A549 (cell line): Measurements from ENCODE around the gene SORCS3. TPM values are rescaled to one million over a fixed set of nuclear protein-coding genes. Genes with fewer than 3 reads are reported as not detected.

ENCODE experiments used
- ATAC-seq, 2 experiments: fragments of 200-7000 bp in 1 of 2; fragments of >200 bp in 1 of 2; cut with Nextera tagmentation in 1 of 2; cut with Tn5 transposase in 1 of 2; 3 replicates each; pipeline versions ENCODE4 v1.8.0 to v1.9.1; 2018 to 2020; ENCODE audit warnings: mild to moderate bottlenecking in 1 of 2, moderate library complexity in 1 of 2
- CTCF ChIA-PET: fragments of 300-600 bp; sonication (Branson Sonifier 250); formaldehyde crosslinking; extraction: SDS; loops from one replicate; lab custom pipeline; 2021; ENCODE audit warnings: antibody characterized with exemption, inconsistent platforms; lab: Yijun Ruan, JAX
- POLR2A ChIA-PET: fragments of 350-600 bp; formaldehyde crosslinking; extraction: SDS; loops from one replicate; lab custom pipeline; 2021; ENCODE audit warnings: antibody characterized with exemption, inconsistent platforms; lab: Yijun Ruan, JAX
- DNase-seq, 2 experiments: peaks; one replicate each; pipeline versions ENCODE4 v3.0.0 to v3.0.0-alpha.2; 2011 to 2016; ENCODE audit warnings: low read depth in 1 of 2, low spot score in 1 of 2
- FAIRE-seq: peaks from 2 replicates; lab custom pipeline; 2011; peaks lifted over from hg19 to GRCh38; lab: Jason Lieb, UNC
- H3K27ac ChIP-seq, 2 experiments: fragments of >200 bp; sonication (Bioruptor Twin); formaldehyde crosslinking; 3 replicates each; pipeline ENCODE4 v1.5.1; 2016 to 2017
- H3K4me1 ChIP-seq: fragments of >200 bp; sonication (Bioruptor Twin); formaldehyde crosslinking; 3 replicates; pipeline ENCODE4 v1.6.1; 2016
- H3K4me2 ChIP-seq: fragments of >200 bp; sonication (Bioruptor Twin); formaldehyde crosslinking; 3 replicates; pipeline ENCODE4 v1.6.1; 2016
- H3K4me3 ChIP-seq: fragments of >200 bp; sonication (Bioruptor Twin); formaldehyde crosslinking; 3 replicates; pipeline ENCODE4 v1.5.1; 2016
- H3K9me3 ChIP-seq: fragments of >200 bp; sonication (Bioruptor Twin); formaldehyde crosslinking; 3 replicates; pipeline ENCODE4 v1.6.1; 2016
- BHLHE40 ChIP-seq: IDR thresholded peaks from 2 replicates; pipeline ENCODE4 v1.6.1; 2012; ENCODE audit warnings: low read depth, low read length, inconsistent platforms
- CEBPB ChIP-seq, 2 experiments: fragments of >200 bp in 1 of 2; sonication (Bioruptor Twin) in 1 of 2; formaldehyde crosslinking in 1 of 2; IDR thresholded peaks; 2 replicates each; pipeline ENCODE4 v1.6.1; 2012 to 2016
- CHD4 ChIP-seq: fragments of 200-600 bp; sonication (generic); IDR thresholded peaks from 2 replicates; pipeline ENCODE4 v1.6.1; 2016; ENCODE audit warnings: antibody characterized with exemption, mild to moderate bottlenecking, borderline replicate concordance
- CTCF ChIP-seq: fragments of >200 bp; sonication (Bioruptor Twin); formaldehyde crosslinking; IDR thresholded peaks from 3 replicates; pipeline ENCODE4 v1.5.1; 2016
- FOSB ChIP-seq: fragments of 250-450 bp; sonication (Bioruptor Pico); IDR thresholded peaks from 2 replicates; pipeline ENCODE4 v1.5.0; 2020; ENCODE audit warnings: mild to moderate bottlenecking, moderate library complexity
- HEYL ChIP-seq: fragments of 250-450 bp; sonication (Bioruptor Pico); IDR thresholded peaks from 2 replicates; pipeline ENCODE4 v1.8.0; 2021; ENCODE audit warnings: mild to moderate bottlenecking, moderate library complexity
- HMGXB4 ChIP-seq: fragments of 250-450 bp; sonication (Bioruptor Pico); IDR thresholded peaks from 2 replicates; pipeline ENCODE4 v1.5.0; 2021; ENCODE audit warnings: mild to moderate bottlenecking, moderate library complexity, borderline replicate concordance
- KDM1A ChIP-seq: fragments of 200-600 bp; sonication (generic); IDR thresholded peaks from 2 replicates; pipeline ENCODE4 v1.6.1; 2016; ENCODE audit warnings: low read depth, mild to moderate bottlenecking
- MAX ChIP-seq: IDR thresholded peaks from 2 replicates; pipeline ENCODE4 v1.6.1; 2012
- RAD21 ChIP-seq, 2 experiments: fragments of >200 bp in 1 of 2; sonication (Bioruptor Twin) in 1 of 2; formaldehyde crosslinking in 1 of 2; IDR thresholded peaks in 1 of 2; conservative IDR thresholded peaks in 1 of 2; 2 replicates in 1 of 2; 3 replicates in 1 of 2; pipeline ENCODE4 v1.6.1; 2012 to 2018; ENCODE audit warnings: inconsistent platforms in 1 of 2
- SMC3 ChIP-seq: fragments of >200 bp; sonication (Bioruptor Twin); formaldehyde crosslinking; IDR thresholded peaks from 3 replicates; pipeline ENCODE4 v1.6.1; 2018; ENCODE audit warnings: inconsistent platforms
- TP53 ChIP-seq: fragments of 250-450 bp; sonication (Bioruptor Pico); IDR thresholded peaks from 2 replicates; pipeline ENCODE4 v1.5.0; 2021; ENCODE audit warnings: mild to moderate bottlenecking, moderate library complexity
- ZC3H11A ChIP-seq: fragments of 450-650 bp; IDR thresholded peaks from 2 replicates; pipeline ENCODE4 v1.6.1; 2014; ENCODE audit warnings: antibody characterized with exemption, mild to moderate bottlenecking
- WGBS: methylation state at CpG from one replicate; pipeline ENCODE4 v1.1.6; 2017; ENCODE audit errors: missing lambda C conversion rate; 5-methylcytosine and 5-hydroxymethylcytosine counted together
- polyA plus RNA-seq, 4 experiments: library from polyadenylated mRNA; depleted of rRNA in 3 of 4; stranded (reverse); fragments of >200 nt; fragmentation: RNase III in 1 of 4; extraction: RNeasy Plus Mini Kit Qiagen cat#74134 plus additional on column Dnase treatment in 1 of 4; gene quantifications; 2 replicates in 3 of 4; 3 replicates in 1 of 4; pipeline ENCODE4 v1.2.3, GENCODE V29; 2011 to 2017

The SORCS3 gene
- polyA plus RNA-seq, 2 of the 4 experiments (the other 2 are of a cell fraction): not detected

GRCh38 chr10:104924101-104924795 lies 283.2 kb downstream of the SORCS3 start (continued):
- TF ChIP-seq CTCF: no peak

GRCh38 chr10:104925232-104925851 lies 284.3 kb downstream of the SORCS3 start:
- Histone ChIP-seq H3K4me1 (no peaks in the 10 kb centered on the region), H3K4me3 (no peak overlapping the region), H3K4me2 (no peak overlapping the region), H3K27ac (no peak overlapping the region), H3K9me3 (no peaks in the 10 kb centered on the region)
- TF ChIP-seq CTCF (peak; percentile 60), RAD21 (conservative IDR thresholded peaks at IDR 0.05 in 1 of 2, IDR thresholded peaks at IDR 0.05 in 1 of 2) (peak; percentile 43 to 45; a peak in 3 of 5 replicates), SMC3 (peak; percentile 62), HMGXB4 (CRISPR knock-in tag) (no peak), CEBPB (IDR thresholded peaks at IDR 0.05) (no peak), FOSB (no peak), HEYL (no peak)
- WGBS: 3% methylated on average over 3 of the region's 3 CpGs
- FAIRE-seq: no peak
- peak; percentile 7 to 56 for DNase-seq
- ChIA-PET POLR2A (no interaction called here), CTCF (interaction anchor here (0.7 to 1.7 kb wide), 7 partner anchors 9 to 520 kb away, joined by 3 to 9 read pairs (median 4); no protein-coding TSS in a partner anchor)
- ATAC-seq: peak; percentile 69 to 89; a peak in 4 of 6 replicates

GRCh38 chr10:104928734-104929133 lies 287.6 kb downstream of the SORCS3 start:
- TF ChIP-seq TP53 (CRISPR knock-in tag) (no peak), ZC3H11A (no peak), BHLHE40 (no peak)
- ChIA-PET CTCF (interaction anchor here (0.7 to 1.3 kb wide), 3 partner anchors 12 to 289 kb away, joined by 3 read pairs; no protein-coding TSS in a partner anchor), POLR2A (no interaction called here)
- H3K27ac ChIP-seq: no peak overlapping the region
- no peaks in the 10 kb centered on the region for H3K9me3 ChIP-seq
- DNase-seq (no peak), ATAC-seq (no peak), FAIRE-seq (no peak)
- H3K4me2 ChIP-seq: no peak overlapping the region
- 18% methylated on average over 2 of the region's 2 CpGs for WGBS
- no peak overlapping the region for H3K4me3 ChIP-seq
- H3K4me1 ChIP-seq: no peaks in the 10 kb centered on the region

GRCh38 chr10:104931612-104932134 lies 290.6 kb downstream of the SORCS3 start:
- ChIA-PET CTCF (no interaction called here), POLR2A (no interaction called here)
- H3K4me3 ChIP-seq: no peak overlapping the region
- H3K4me1 ChIP-seq: no peaks in the 10 kb centered on the region
- H3K9me3 ChIP-seq: no peaks in the 10 kb centered on the region
- H3K27ac ChIP-seq: no peak overlapping the region
- DNase-seq: no peak
- TF ChIP-seq CHD4 (no peak), KDM1A (no peak), MAX (no peak), ZC3H11A (no peak), HEYL (no peak)
- 35% methylated on average over 2 of the region's 2 CpGs for WGBS
- H3K4me2 ChIP-seq: no peak overlapping the region
- no peak for FAIRE-seq
- ATAC-seq: no peak
